Adipose tissue (tissue), 3 donors: ENCODE data around the gene ZNF329. TPM values are rescaled to one million over a fixed set of nuclear protein-coding genes. Genes with fewer than 3 reads are reported as not detected.
A peak's percentile ranks its signal among the peaks of the same experiment; 100 is the strongest.

Source experiments
- H3K27ac ChIP-seq: one replicate; pipeline ENCODE4 v1.5.1; 2013; ENCODE audit warnings: low read depth, low read length
- WGBS, 3 donors: extraction: QIAGEN DNeasy Blood & Tissue Kit; methylation state at CpG; one replicate each; pipeline ENCODE4 v1.1.7; 2013; 5-methylcytosine and 5-hydroxymethylcytosine counted together
- polyA plus RNA-seq, 3 donors: library from polyadenylated mRNA; stranded (reverse); fragments of 200-250 nt; gene quantifications; one replicate each; pipeline ENCODE4 v1.2.3, GENCODE V29; 2013
- donor health status: healthy with polysubstance abuse.
- donor health status: Bipolar disorder and iron deficiency.
- donor health status: healthy.

ZNF329 gene
- polyA plus RNA-seq, 3 donors = 2.3 to 5.8 (median 3.0) TPM

DNA sequence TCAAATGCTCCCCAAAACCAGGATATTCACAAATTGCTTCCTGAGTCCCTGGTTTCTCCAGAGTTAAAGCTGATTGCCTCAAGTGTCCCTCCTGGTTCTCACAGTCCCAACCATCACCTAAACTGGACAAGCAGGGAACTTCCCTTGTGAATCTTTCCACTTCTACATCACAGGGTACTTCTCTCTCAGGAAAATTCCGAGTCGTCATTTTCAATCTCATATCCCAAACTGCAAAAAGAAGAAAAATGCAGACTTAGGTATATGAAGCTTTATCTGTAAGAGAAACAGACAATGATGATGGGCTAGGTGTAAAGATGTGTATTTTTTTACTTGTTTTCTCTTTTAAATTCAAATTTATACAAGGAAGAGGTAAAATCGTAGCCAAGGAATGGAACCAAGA, 21.3 kb downstream of the ZNF329 start:
- 94 to 99% (median 94%) methylated on average over 3 of the region's 3 CpGs for WGBS, 3 donors
- no peak overlapping the region for H3K27ac ChIP-seq

DNA sequence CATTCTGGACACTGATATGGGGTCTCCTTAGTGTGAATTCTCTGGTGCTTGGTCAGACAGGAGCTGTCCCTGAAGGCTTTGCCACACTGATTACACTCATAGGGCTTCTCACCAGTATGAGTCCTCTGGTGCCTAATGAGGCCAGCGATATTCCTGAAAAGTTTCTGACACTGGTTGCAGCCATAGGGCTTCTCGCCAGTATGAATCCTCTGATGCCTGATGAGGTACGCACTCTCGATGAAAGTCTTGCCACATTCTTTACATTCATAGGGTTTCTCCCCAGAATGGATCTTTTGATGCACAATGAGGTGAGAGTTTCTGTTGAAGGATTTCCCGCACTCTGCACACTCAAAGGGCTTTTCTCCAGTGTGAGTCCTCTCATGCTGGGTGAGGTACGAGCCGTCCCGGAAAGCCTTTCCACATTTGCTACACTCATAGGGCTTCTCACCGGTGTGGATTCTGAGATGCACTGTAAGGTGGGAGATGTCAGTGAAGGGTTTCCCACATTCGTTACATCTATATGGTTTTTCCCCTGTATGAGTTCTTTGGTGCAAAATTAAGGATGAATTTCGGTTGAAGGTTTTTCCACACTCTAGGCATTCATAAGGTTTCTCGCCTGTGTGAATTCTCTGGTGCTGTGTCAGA, 22.4 kb downstream of the ZNF329 start:
- no peak overlapping the region for H3K27ac ChIP-seq
- 96 to 99% (median 98%) methylated on average over 12 of the region's 12 CpGs for WGBS, 3 donors

DNA sequence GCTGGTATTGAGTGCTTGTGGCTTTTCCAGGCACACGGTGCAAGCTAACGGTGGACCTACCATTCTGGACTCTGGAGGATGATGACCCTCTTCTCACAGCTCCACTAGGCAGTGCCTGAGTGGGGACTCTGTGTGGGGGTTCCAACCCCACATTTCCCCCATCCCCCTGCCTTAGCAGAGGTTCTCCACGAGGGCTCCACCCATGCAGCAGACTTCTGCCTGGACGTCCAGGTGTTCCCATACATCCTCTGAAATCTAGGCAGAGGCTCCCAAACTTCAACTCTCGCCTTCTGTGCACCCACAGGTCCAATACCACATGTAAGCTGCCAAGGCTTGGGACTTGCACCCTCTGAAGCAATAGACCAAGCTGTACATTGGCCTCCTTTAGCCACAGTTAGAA, 27.2 kb downstream of the ZNF329 start:
- WGBS, 3 donors = 60 to 69% (median 69%) methylated on average over 5 of the region's 5 CpGs
- H3K27ac ChIP-seq = no peak overlapping the region

DNA sequence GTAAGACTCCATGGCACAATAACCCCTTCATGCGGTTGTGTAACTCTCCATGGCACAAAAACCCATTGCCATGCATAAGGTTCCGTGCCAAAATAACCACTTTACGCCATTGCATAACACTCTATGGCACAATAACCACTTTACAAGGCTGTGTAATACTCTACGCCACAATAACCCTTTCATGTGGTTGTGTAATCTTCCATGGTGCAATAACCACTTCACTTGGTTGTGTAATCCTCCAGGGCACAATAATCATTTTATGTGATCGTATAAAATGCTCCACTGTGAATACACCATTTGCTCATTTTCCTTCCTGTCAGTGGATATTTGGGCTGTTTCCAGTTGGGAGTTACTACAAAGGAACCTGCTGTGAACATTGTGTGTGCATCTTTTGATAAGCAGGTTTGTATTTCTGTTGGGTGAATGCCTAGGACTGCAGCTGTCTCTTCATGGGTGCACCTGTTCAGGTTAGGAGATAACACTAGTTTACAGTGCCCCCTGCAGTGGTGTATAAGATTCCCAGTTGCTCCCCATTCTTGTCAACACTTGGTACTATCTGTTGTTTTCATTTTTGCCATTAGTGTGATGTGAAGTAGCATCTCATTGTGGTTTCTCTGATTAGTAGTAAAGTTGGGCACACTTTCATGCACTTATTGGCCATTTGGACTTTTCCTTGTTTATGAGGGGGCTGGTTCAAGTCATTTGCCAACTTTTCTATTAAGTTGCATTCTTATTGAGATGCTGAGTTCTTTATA, 31.4 kb downstream of the ZNF329 start:
- no peak overlapping the region for H3K27ac ChIP-seq
- 69 to 78% (median 73%) methylated on average over 5 of the region's 5 CpGs for WGBS, 3 donors

- no peak overlapping the region for H3K27ac ChIP-seq
- 2 to 7% (median 5%) methylated on average over 69 to 77 of the region's 77 CpGs for WGBS, 3 donors
Observed at GRCh38 chr19:58117841-58118575, 32.6 kb downstream of the ZNF329 start.

- H3K27ac ChIP-seq = no peak overlapping the region
- 89 to 92% (median 92%) methylated on average over 3 of the region's 3 CpGs for WGBS, 3 donors
Observed at GRCh38 chr19:58108546-58108817, 42.1 kb downstream of the ZNF329 start.

- H3K27ac ChIP-seq = no peak overlapping the region
- 81 to 85% (median 84%) methylated on average over 7 of the region's 7 CpGs for WGBS, 3 donors
Observed at GRCh38 chr19:58107778-58108545, 42.6 kb downstream of the ZNF329 start.

- peak overlapping the region; percentile 89 for H3K27ac ChIP-seq
Observed at GRCh38 chr19:58098682-58098998, 51.9 kb downstream of the ZNF329 start.

DNA sequence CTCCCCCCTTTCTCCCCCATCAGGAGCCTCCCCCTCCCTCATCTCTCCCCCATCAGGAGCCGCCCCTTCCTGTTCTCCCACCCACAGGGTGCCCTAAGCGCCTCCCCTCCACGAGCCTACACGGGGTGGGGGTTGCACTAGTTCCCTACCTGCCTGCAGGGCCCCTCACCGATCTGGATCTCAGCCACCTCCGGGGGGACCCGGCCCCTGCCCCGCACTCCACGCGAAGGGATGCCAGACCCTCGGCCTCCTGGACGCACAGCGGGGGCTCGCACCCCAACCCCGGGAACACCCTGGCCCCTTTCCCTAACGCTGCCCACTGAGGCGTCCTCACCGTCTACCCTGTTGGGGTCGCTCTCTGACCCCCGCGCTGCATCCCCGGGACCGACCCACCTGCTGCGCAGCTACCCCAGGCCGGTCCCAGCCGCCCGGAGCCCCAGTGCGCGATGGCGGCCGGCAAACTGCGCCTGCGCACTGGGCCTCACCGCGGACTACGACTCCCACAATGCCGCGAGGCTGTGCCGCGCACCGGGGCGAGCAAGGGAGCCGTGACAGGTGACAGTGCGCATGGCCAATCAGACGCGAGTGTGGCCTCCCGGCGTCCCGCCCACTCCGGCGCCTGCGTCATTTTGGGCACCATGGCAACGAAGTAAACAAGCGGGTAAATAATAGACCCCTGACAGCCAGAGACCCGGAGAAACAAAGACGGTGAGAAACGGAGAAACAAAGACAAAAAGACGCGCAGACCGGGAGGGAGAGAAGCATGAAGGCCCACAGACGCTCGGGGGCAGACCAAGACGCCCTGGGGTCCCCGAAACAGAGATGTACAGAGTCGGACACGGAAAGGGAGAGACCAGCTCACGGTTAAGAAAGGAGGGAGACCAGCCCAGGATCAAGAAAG, 52.6 kb downstream of the ZNF329 start, which contains the start of gene ZSCAN18:
Gene ZSCAN18 (minus strand): TSS at position 451 of the 901 bp plus-strand sequence. CDS start 7,964 bp downstream, outside the sequence.
- WGBS, 3 donors = 1% methylated on average over 65 to 67 of the region's 67 CpGs
- H3K27ac ChIP-seq = peak within 1 kb of the TSS; percentile 89

More at GRCh38 chr19:58098682-58098998, 51.9 kb downstream of the ZNF329 start:
- 10 to 22% (median 16%) methylated on average over 2 of the region's 2 CpGs for WGBS, 3 donors

- 18 to 46% (median 43%) methylated on average over 5 to 8 of the region's 8 CpGs for WGBS, 3 donors
- no peak overlapping the region for H3K27ac ChIP-seq
Observed at GRCh38 chr19:58097349-58097748, 53.2 kb downstream of the ZNF329 start.

GRCh38 chr19:58096884-58097283, 53.7 kb downstream of the ZNF329 start:
- H3K27ac ChIP-seq = no peak overlapping the region
- 86 to 89% (median 87%) methylated on average over 13 of the region's 13 CpGs for WGBS, 3 donors

- H3K27ac ChIP-seq = no peak overlapping the region
- 93 to 98% (median 95%) methylated on average over 10 of the region's 10 CpGs for WGBS, 3 donors
Observed at GRCh38 chr19:58095328-58095727, 55.3 kb downstream of the ZNF329 start.

GRCh38 chr19:58093071-58093470, 57.5 kb downstream of the ZNF329 start:
- 91 to 97% (median 92%) methylated on average over 7 of the region's 7 CpGs for WGBS, 3 donors
- H3K27ac ChIP-seq = no peak overlapping the region

GRCh38 chr19:58091251-58091995, 59.2 kb downstream of the ZNF329 start:
- no peak overlapping the region for H3K27ac ChIP-seq
- 82 to 86% (median 82%) methylated on average over 11 of the region's 11 CpGs for WGBS, 3 donors

- no peak overlapping the region for H3K27ac ChIP-seq
- whole genome bisulfite sequencing, 3 donors = 95 to 98% (median 96%) methylated on average over 16 of the region's 16 CpGs
Observed at GRCh38 chr19:58089846-58090245, 60.7 kb downstream of the ZNF329 start.

- H3K27ac ChIP-seq = no peak overlapping the region
- WGBS, 3 donors = 97 to 99% (median 97%) methylated on average over 13 of the region's 13 CpGs
Observed at GRCh38 chr19:58088521-58089052, 62.0 kb downstream of the ZNF329 start.
